PFSK-1 (cell line): ENCODE data around the gene CLDN34.

Experiments used
- FOXP2 ChIP-seq: optimal IDR thresholded peaks from 2 replicates; pipeline ENCODE3; 2011; ENCODE audit warnings: borderline replicate concordance, control low read depth, inconsistent platforms; ENCODE audit not compliant: insufficient read depth; ENCODE audit errors: extremely low read length, extremely low read depth
- POLR2AphosphoS5 ChIP-seq: IDR thresholded peaks from 2 replicates; pipeline ENCODE4 v1.6.1; 2012; ENCODE audit warnings: low read depth, mild to moderate bottlenecking, control low read depth, low read length, moderate library complexity
- REST ChIP-seq, 2 experiments: IDR thresholded peaks; 2 replicates each; pipeline versions ENCODE4 v1.6.1 to v1.8.0; 2011 to 2012; ENCODE audit warnings: low read depth in 2 of 2, low read length in 2 of 2, control low read depth in 1 of 2, inconsistent platforms in 1 of 2, mild to moderate bottlenecking in 1 of 2, moderate library complexity in 1 of 2; ENCODE audit not compliant: insufficient read depth in 1 of 2
- SIN3A ChIP-seq: IDR thresholded peaks from 2 replicates; pipeline ENCODE4 v1.6.1; 2012; ENCODE audit warnings: mild to moderate bottlenecking, low read length, moderate library complexity, borderline replicate concordance; ENCODE audit not compliant: insufficient read depth
- TAF1 ChIP-seq: IDR thresholded peaks from 2 replicates; pipeline ENCODE4 v1.6.1; 2012; ENCODE audit warnings: low read length, control low read depth, borderline replicate concordance; ENCODE audit not compliant: insufficient read depth

The CLDN34 gene

GRCh38 chrX:9983441-9983840 lies 16.3 kb downstream of the CLDN34 start:
- no peak for TF ChIP-seq POLR2AphosphoS5
- TF ChIP-seq REST (IDR thresholded peaks at IDR 0.05; ENCODE audit: insufficient read depth in 1 of 2, low read depth in 2 of 2, low read length in 2 of 2): no peak
- no peak for TF ChIP-seq SIN3A
- no peak for TF ChIP-seq TAF1
- no peak for TF ChIP-seq FOXP2

GRCh38 chrX:9983846-9984245 lies 16.7 kb downstream of the CLDN34 start:
- TF ChIP-seq TAF1 (no peak), REST (IDR thresholded peaks at IDR 0.05; ENCODE audit: insufficient read depth in 1 of 2, low read depth in 2 of 2, low read length in 2 of 2) (no peak)

- no peak for TF ChIP-seq TAF1
- TF ChIP-seq SIN3A: no peak
- no peak for TF ChIP-seq FOXP2
- TF ChIP-seq REST (IDR thresholded peaks at IDR 0.05; ENCODE audit: insufficient read depth in 1 of 2, low read depth in 2 of 2, low read length in 2 of 2): no peak
- no peak for TF ChIP-seq POLR2AphosphoS5
Measured at GRCh38 chrX:9988762-9989161, 21.6 kb downstream of the CLDN34 start.

GRCh38 chrX:9992061-9992460 lies 24.9 kb downstream of the CLDN34 start:
- TF ChIP-seq FOXP2 (no peak), TAF1 (no peak), POLR2AphosphoS5 (no peak), REST (IDR thresholded peaks at IDR 0.05; ENCODE audit: insufficient read depth in 1 of 2, low read depth in 2 of 2, low read length in 2 of 2) (no peak), SIN3A (no peak)

GRCh38 chrX:9992724-9993123 lies 25.6 kb downstream of the CLDN34 start:
- TF ChIP-seq TAF1 (no peak), FOXP2 (no peak), SIN3A (no peak), REST (IDR thresholded peaks at IDR 0.05; ENCODE audit: insufficient read depth in 1 of 2, low read depth in 2 of 2, low read length in 2 of 2) (no peak), POLR2AphosphoS5 (no peak)
